Measurements from ENCODE around the gene LRRC37A.
"Not testable (repeated sequence)": the region's sequence is repeated elsewhere in the genome, so short reads cannot be mapped to it uniquely, and the experiment has no call there.

DNA sequence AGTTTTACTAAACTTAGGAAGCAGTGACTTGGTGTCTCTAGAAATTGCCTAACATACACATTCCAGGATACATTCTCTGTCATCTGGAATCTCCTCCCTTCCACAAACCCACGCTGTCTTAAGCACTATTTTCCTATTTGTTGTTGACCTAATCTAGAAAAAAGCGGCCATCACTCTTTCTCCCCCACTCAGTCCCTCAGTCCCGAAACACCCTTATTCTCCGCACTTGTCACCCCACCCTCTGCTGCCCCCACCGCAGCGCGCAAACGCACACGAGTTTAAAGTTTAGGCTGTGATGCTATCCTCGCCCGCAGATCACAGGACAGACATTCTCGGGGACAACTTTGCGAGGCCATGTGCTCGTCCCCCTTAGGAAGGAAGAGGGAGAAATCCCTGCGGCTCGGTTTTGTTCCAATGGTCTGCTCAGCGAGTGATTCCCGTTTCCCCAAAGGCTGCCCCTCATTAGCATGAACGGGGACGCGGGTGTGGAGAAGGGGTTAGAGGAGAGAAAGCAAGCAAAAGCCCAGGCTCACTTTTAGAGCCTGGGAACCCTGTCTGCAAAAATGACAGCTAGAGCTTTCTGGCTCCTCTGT, 28.8 kb upstream of the LRRC37A start:
- not testable (repeated sequence) for TF ChIP-seq POLR2AphosphoS5 (IDR thresholded peaks at IDR 0.05; ENCODE audit: insufficient read depth in 1 of 2, low read depth in 1 of 2); POLR2A (IDR thresholded peaks at IDR 0.05)
- TF ChIP-seq, protein P1, sequence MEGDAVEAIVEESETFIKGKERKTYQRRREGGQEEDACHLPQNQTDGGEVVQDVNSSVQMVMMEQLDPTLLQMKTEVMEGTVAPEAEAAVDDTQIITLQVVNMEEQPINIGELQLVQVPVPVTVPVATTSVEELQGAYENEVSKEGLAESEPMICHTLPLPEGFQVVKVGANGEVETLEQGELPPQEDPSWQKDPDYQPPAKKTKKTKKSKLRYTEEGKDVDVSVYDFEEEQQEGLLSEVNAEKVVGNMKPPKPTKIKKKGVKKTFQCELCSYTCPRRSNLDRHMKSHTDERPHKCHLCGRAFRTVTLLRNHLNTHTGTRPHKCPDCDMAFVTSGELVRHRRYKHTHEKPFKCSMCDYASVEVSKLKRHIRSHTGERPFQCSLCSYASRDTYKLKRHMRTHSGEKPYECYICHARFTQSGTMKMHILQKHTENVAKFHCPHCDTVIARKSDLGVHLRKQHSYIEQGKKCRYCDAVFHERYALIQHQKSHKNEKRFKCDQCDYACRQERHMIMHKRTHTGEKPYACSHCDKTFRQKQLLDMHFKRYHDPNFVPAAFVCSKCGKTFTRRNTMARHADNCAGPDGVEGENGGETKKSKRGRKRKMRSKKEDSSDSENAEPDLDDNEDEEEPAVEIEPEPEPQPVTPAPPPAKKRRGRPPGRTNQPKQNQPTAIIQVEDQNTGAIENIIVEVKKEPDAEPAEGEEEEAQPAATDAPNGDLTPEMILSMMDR (IDR thresholded peaks at IDR 0.05), result not testable (repeated sequence)

All from vagina (tissue), 2 donors.